Mucosa of stomach (tissue), 1 donor: ENCODE measurements around the gene GALNT6.

Source experiments
- H3K27me3 ChIP-seq: one replicate; pipeline ENCODE4 v1.7.0; 2013; ENCODE audit warnings: mild to moderate bottlenecking, low read length; ENCODE audit not compliant: control insufficient read depth, insufficient read depth
- H3K36me3 ChIP-seq: one replicate; pipeline ENCODE4 v1.7.0; 2013; ENCODE audit warnings: low read length; ENCODE audit not compliant: control insufficient read depth, insufficient read depth
- H3K4me1 ChIP-seq: one replicate; pipeline ENCODE4 v1.7.0; 2013; ENCODE audit warnings: mild to moderate bottlenecking, low read length; ENCODE audit not compliant: control insufficient read depth, insufficient read depth
- H3K4me3 ChIP-seq: one replicate; pipeline ENCODE4 v1.7.0; 2013; ENCODE audit warnings: low read length
- H3K9ac ChIP-seq: one replicate; pipeline ENCODE4 v1.7.0; 2013; ENCODE audit warnings: mild to moderate bottlenecking, low read length, moderate library complexity
- H3K9me3 ChIP-seq: one replicate; pipeline ENCODE4 v1.7.0; 2013; ENCODE audit warnings: mild to moderate bottlenecking, low read length, moderate library complexity; ENCODE audit not compliant: control insufficient read depth
- donor health status: Pancreatic carcinoma.

The GALNT6 gene

DNA sequence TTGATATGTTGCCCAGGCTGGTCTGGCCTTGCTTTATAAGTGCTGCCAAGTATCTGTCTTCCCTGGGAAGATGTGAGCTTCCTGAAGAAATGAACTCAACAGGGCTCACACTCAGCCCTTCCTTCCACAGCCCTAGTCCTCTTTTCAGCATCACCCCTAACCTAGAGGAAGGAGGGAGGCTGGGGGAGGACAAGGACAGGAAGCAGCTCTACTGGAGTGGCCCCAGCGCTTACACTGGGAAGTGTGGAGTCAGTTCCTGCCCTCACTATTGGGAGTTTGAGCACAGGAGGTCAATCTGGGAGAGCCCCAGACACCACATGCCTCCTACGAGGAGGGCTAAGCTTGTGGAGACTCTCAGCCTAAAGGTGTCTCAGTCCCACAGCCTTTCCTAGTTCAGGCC, 16.8 kb downstream of the GALNT6 start:
- Histone ChIP-seq H3K4me1 (peaks cover 19% of the 10 kb centered on the region), H3K9ac (no peak overlapping the region), H3K36me3 (peaks cover 36% of the 10 kb centered on the region)

DNA sequence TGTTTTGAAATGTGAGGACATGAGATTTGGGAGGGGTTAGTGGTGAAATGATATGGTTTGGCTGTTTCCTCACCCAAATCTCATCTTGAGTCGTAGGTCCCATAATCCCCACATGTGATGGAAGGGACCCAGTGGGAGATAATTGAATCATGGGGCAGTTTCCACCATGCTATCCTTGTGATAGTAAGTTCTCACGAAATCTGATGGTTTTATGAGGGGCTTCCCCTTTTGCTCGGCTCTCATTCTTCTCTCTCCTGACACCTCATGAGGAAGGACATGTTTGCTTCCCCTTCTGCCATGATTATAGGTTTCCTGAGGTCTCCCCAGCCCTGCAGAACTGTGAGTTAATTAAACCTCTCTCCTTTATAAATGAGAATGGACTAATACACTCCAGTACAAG, 18.0 kb downstream of the GALNT6 start:
- H3K4me3 ChIP-seq = no peak overlapping the region
- peaks cover 21% of the 10 kb centered on the region for H3K4me1 ChIP-seq
- no peaks in the 10 kb centered on the region for H3K27me3 ChIP-seq
- H3K9me3 ChIP-seq = no peaks in the 10 kb centered on the region
- no peak overlapping the region for H3K9ac ChIP-seq
- H3K36me3 ChIP-seq = peaks cover 30% of the 10 kb centered on the region

More for the DNA sequence above, 16.8 kb downstream of the GALNT6 start:
- Histone ChIP-seq H3K9me3 (no peaks in the 10 kb centered on the region), H3K4me3 (no peak overlapping the region), H3K27me3 (no peaks in the 10 kb centered on the region)

DNA sequence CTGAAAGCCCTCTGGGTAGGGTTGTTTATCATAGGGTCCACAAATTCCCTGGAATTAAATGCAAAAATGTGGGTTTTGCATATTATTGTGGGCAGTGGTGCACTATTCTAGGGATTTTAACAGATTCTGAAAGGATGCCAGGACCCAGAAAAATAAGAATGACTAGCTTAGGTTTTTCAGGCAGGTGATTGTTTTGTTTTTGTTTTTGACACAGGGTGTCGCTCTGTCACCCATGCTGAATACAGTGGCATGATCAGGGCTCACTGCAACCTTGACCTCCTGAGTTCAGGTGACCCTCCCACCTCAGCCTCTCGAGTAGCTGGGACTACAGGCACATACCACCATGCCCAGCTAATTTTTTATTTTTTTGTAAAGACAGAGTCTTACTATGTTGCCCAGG, 19.2 kb downstream of the GALNT6 start:
- H3K4me3 ChIP-seq = no peak overlapping the region
- H3K36me3 ChIP-seq = peaks cover 25% of the 10 kb centered on the region
- no peak overlapping the region for H3K9ac ChIP-seq

DNA sequence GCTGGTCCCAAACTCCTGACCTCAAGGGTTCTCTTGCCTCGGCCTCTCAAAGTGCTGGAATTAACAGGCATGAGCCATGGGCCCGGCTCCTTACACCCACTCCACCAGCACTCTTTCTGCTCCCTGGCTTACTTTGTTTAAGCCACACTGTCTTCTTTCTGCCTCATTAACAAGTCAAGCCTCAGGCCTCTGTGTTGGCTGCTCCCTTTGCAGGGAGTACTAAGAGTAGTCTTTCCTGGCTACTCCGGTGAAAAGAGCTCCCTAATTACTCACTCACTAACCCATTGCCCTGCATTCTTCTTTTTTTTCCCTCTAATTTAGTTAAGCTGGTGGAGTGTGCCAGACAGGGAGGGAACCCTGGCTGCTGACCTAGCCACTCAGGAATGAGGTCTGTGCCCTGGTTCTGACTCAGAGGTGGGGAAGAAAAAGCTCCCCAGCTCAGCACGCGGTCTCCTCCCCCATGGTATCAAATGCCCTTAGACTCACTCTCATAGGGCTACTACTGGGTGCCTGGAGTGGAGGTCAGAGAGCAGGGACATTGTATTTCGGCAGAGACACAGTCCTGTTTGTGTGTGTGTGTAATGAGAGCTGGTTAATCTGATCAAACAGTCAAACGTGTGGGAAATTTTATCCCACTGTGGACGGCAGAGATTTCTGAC, 19.8 kb downstream of the GALNT6 start:
- Histone ChIP-seq H3K36me3 (peaks cover 20% of the 10 kb centered on the region), H3K9me3 (no peaks in the 10 kb centered on the region), H3K4me3 (no peak overlapping the region), H3K4me1 (peaks cover 21% of the 10 kb centered on the region), H3K9ac (no peak overlapping the region), H3K27me3 (no peaks in the 10 kb centered on the region)

More for the DNA sequence above, 19.2 kb downstream of the GALNT6 start:
- peaks cover 21% of the 10 kb centered on the region for H3K4me1 ChIP-seq
- no peaks in the 10 kb centered on the region for H3K27me3 ChIP-seq
- H3K9me3 ChIP-seq = no peaks in the 10 kb centered on the region

DNA sequence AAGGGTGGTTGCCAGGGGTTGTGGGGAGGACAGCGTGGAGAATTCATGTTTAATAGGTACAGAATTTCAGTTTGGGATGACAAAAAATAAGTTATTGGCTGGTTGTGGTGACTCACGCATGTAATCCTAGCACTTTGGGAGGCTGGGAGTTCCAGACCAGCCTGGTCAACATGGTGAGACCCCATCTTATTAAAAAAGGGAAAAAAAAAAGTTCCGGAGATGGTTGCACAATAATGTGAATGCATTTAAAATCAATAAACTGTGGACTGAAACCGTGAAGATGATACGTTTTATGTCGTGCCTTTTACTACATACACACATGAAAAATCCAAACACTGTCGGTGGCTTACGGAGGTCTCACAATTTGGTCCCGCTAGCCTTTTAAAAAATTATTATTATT, 20.5 kb downstream of the GALNT6 start:
- Histone ChIP-seq H3K4me3 (no peak overlapping the region), H3K36me3 (peaks cover 28% of the 10 kb centered on the region), H3K9me3 (no peaks in the 10 kb centered on the region), H3K4me1 (peaks cover 21% of the 10 kb centered on the region), H3K27me3 (no peaks in the 10 kb centered on the region), H3K9ac (no peak overlapping the region)

DNA sequence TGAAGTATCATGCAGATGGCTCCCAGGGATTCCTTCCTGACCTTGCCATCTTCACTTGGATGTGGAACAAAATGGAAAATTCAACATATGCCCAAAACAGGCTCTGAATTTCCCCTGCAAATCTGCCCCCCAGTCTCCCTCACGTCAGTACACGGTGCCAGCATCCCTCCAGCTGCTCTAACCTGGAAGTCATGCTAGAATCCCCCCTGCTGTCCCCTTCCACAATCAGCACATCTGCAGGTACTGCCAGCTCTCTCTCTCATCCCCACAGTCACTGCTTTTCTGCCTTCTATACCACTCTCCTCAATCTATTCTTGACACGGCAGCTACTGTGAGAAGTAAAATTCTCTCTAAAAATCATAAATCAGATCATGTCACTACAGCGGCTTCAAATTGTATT, 21.6 kb downstream of the GALNT6 start:
- H3K4me1 ChIP-seq = peaks cover 21% of the 10 kb centered on the region
- peaks cover 30% of the 10 kb centered on the region for H3K36me3 ChIP-seq
- no peak overlapping the region for H3K9ac ChIP-seq
- H3K27me3 ChIP-seq = no peaks in the 10 kb centered on the region
- H3K4me3 ChIP-seq = no peak overlapping the region
- H3K9me3 ChIP-seq = no peaks in the 10 kb centered on the region

DNA sequence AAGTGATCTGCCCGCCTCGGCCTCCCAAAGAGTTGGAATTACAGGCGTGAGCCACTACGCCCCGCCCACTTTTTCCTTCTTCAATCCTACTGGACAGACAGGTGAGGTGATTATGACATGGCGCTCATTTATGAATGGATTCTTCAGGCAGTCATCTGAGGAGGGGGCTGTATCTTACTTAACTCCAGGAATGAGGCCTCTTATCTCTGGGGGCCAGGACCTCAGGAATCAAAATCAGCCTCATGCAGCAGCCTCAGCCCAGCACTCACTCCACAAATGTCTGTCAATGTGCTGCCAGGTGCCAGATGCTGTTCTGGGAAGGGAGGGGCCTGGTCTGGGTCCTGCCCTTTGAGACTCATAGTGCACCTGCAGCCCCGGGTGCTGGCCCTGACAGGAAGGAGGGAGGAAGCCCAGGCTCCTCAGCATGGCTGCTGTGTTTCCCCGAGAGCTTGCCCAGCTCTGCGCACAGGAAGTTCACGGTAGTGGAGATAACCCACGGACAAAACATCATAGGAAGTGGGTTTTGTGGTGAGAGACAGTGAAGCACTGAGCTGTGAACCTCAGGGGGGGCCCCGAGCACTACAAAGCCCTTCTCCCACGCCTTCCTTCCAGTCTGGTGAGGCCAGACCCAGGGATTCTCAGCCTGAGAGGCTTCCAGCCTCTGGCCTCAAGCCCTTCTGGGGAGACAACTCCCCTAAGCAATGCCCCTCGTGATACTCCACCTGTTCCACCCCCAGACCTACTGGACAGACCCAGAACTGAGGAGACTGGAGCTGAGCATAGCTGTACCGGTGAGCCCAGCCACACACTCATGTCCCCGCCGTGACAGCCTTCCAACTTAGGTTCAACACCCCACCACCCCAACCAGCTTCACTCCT, 22.3 kb downstream of the GALNT6 start:
- Histone ChIP-seq H3K27me3 (no peaks in the 10 kb centered on the region), H3K4me1 (peaks cover 21% of the 10 kb centered on the region), H3K4me3 (no peak overlapping the region), H3K36me3 (peaks cover 27% of the 10 kb centered on the region), H3K9me3 (no peaks in the 10 kb centered on the region), H3K9ac (no peak overlapping the region)

DNA sequence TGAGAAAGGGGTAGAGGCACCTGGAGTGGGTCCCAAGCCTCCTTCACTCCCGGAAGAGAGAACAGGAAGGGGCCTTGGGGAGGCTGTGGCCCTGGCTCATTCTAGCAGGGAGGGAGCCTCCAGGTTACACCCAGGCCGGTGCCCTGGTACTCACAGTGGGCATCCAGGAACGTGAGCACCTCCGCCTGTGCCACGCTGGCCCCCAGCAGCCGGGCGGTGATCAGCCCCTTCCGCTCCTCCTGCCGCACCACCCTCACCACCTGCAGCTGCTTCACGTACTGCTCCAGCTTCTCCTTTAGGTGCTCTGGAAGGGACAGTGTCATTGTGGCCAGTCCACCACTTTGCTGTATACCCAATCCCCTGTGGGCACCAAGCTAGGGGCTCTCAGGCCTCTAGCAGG, 25.9 kb downstream of the GALNT6 start:
- Histone ChIP-seq H3K36me3 (peaks cover 27% of the 10 kb centered on the region), H3K9me3 (no peaks in the 10 kb centered on the region), H3K9ac (no peak overlapping the region), H3K27me3 (no peaks in the 10 kb centered on the region), H3K4me3 (no peak overlapping the region), H3K4me1 (peaks cover 16% of the 10 kb centered on the region)

DNA sequence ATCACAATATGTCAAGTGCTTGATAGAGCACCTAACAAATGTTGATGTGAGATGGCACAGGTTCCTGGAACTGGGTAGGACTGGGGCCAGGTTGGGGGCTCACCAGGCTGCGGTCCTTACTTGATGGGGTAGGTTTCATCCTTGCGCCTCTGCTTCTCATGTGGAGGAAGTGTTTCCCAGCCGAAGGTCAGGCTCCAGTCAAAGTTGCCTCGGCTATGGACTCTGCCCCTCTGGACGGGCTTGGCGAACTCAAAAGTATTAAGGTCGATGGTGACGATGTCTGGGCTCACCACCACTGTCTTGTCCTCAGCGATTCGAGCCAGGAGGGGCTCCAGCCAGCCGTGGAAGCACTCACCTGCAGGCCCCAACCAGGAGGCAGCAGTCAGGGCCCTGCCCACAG, 27.2 kb downstream of the GALNT6 start:
- no peak overlapping the region for H3K9ac ChIP-seq
- H3K27me3 ChIP-seq = no peaks in the 10 kb centered on the region
- peaks cover 27% of the 10 kb centered on the region for H3K36me3 ChIP-seq
- H3K4me3 ChIP-seq = no peak overlapping the region
- H3K9me3 ChIP-seq = no peaks in the 10 kb centered on the region
- peaks cover 10% of the 10 kb centered on the region for H3K4me1 ChIP-seq

DNA sequence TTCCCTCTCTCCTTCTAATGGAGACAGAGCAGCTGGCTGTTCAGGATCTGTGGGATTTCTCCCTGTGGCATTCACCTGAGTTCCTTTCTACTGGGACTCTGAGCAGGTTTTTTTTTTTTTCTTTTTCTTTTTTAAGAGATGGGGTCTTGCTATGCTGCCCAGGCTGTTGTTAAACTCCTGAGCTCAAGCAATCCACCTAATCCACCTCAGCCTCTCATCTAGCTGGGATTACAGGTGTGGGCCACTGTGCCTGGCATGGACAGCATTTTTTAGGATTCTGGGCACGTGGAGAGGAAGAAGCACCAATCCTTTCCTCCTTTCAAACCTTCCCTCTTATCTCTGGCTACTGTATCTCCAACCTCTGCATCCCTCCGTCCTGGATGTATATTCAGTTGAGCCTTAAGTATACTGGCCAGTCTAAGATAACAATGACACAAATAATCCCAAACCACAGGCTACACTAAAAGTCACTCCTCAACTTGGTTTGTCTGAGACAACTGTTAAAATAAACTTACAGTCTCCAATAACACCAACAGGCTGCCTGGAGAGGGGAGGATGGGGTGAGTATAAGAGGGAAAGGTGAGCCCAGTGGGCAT, 28.4 kb downstream of the GALNT6 start:
- no peaks in the 10 kb centered on the region for H3K9me3 ChIP-seq
- peaks cover 27% of the 10 kb centered on the region for H3K36me3 ChIP-seq
- peaks cover 5% of the 10 kb centered on the region for H3K4me1 ChIP-seq
- no peak overlapping the region for H3K9ac ChIP-seq
- no peaks in the 10 kb centered on the region for H3K27me3 ChIP-seq
- H3K4me3 ChIP-seq = no peak overlapping the region

DNA sequence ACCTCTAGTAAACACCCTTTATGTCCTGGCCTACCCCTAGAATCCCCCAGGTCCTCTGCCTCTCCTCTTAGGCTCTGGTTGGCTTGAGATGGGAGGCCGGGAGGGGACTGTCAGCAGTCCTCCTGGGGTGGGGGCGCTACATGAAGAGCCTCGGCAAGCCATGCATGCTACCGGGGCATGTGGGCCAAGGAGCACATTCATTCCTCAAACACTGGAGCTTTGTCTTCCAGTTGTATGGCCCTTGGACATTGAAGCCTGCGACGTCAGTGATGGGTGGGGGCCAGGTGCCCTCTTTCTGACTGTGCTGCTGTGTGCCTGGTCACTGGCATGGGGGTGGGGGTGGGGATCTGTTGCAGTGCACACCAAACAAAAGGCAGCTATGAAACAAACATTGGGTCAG, 28.9 kb downstream of the GALNT6 start:
- no peaks in the 10 kb centered on the region for H3K9me3 ChIP-seq
- peaks cover 5% of the 10 kb centered on the region for H3K4me1 ChIP-seq
- H3K9ac ChIP-seq = no peak overlapping the region
- H3K27me3 ChIP-seq = no peaks in the 10 kb centered on the region
- no peak overlapping the region for H3K4me3 ChIP-seq
- peaks cover 25% of the 10 kb centered on the region for H3K36me3 ChIP-seq
